ENCODE measurements around the gene TLN1. TPM values are rescaled to one million over a fixed set of nuclear protein-coding genes. Genes with fewer than 3 reads are reported as not detected.

TLN1 gene
- total and polyA plus RNA-seq, 2 of the 8 experiments (the other 6 are each of a cell fraction or from before 2014, with no cell fraction given) = 28.1 to 90.1 TPM

- H3K23ac ChIP-seq (ENCODE audit: insufficient read length) = no peak overlapping the region
- no peak overlapping the region for H3K56ac ChIP-seq (replicated peaks; ENCODE audit: insufficient read length, low read depth, low read length)
- H2BK20ac ChIP-seq (ENCODE audit: low read length) = no peak overlapping the region
- no peaks in the 10 kb centered on the region; a peak in 1 of 4 replicates for H3K79me2 ChIP-seq (ENCODE audit: control insufficient read depth in 1 of 2, insufficient read depth in 2 of 2, low read length in 2 of 2)
- H3K27ac ChIP-seq (ENCODE audit: low read depth, low read length) = no peak overlapping the region
- no peak overlapping the region for H3K14ac ChIP-seq (ENCODE audit: insufficient read length)
- H2BK120ac ChIP-seq (replicated peaks; ENCODE audit: low read depth, low read length) = no peak overlapping the region
- H3K4me3 ChIP-seq (ENCODE audit: extremely low read depth in 1 of 4, insufficient read depth in 2 of 4, low read depth in 3 of 4, low read length in 4 of 4) = no peak overlapping the region
- H4K20me1 ChIP-seq (replicated peaks in 1 of 2; ENCODE audit: control insufficient read depth in 1 of 2, insufficient read depth in 2 of 2, low read length in 2 of 2) = peaks cover 0 to 2% of the 10 kb centered on the region in 2 experiments
- peak overlapping the region; percentile 77; the same call in 1 of the 2 replicates for H2AK5ac ChIP-seq (ENCODE audit: low read depth, low read length)
- H3K4me1 ChIP-seq (replicated peaks in 1 of 4; ENCODE audit: control insufficient read depth in 3 of 4, insufficient read depth in 4 of 4, low read length in 3 of 4) = peaks cover 0 to 5% (median 1%) of the 10 kb centered on the region in 4 experiments; a peak in 5 of 7 replicates
- H3K4me2 ChIP-seq (ENCODE audit: insufficient read depth in 1 of 2, low read depth in 2 of 2, low read length in 2 of 2) = no peak overlapping the region
- no peak overlapping the region for H4K8ac ChIP-seq (ENCODE audit: extremely low read depth, insufficient read depth, low read length)
- no peak for DNase-seq (ENCODE audit: low read depth in 1 of 2, low spot score in 2 of 2)
- no peak for FAIRE-seq
- H4K5ac ChIP-seq (ENCODE audit: insufficient read length, low read depth, low read length) = no peak overlapping the region
- H3K4ac ChIP-seq (replicated peaks; ENCODE audit: insufficient read length, low read depth, low read length) = no peak overlapping the region
- 95% methylated on average over 5 of the region's 5 CpGs; no CpG with 5 or more reads in 1 of the 2 experiments for WGBS, 2 experiments (ENCODE audit: extremely low coverage in 1 of 2, insufficient coverage in 1 of 2, insufficient read length in 1 of 2, insufficient replicate concordance in 2 of 2, low coverage in 1 of 2, low lambda C conversion rate in 2 of 2, missing lambda C conversion rate in 1 of 2)
- no peak overlapping the region for H2BK5ac ChIP-seq (ENCODE audit: low read depth, low read length)
- no peaks in the 10 kb centered on the region for H3K27me3 ChIP-seq (replicated peaks in 1 of 4; ENCODE audit: control insufficient read depth in 3 of 4, extremely low read depth in 1 of 4, insufficient read depth in 3 of 4, low read length in 3 of 4)
- CTCF ChIA-PET (ENCODE audit: partially characterized antibody) = interaction anchor here (0.9 to 15.9 kb wide), 7 partner anchors 9 to 63 kb away, joined by 3 to 347 read pairs (median 90); partner anchors contain the start of genes CCDC107, CREB3, RMRP and SIT1
- H3K9me3 ChIP-seq (ENCODE audit: insufficient read depth in 2 of 2, low read depth in 1 of 2, low read length in 1 of 2) = no peaks in the 10 kb centered on the region
- H2BK12ac ChIP-seq (ENCODE audit: low read depth, low read length) = no peak overlapping the region
- H3K36me3 ChIP-seq (ENCODE audit: control insufficient read depth in 2 of 4, insufficient read depth in 4 of 4, low read length in 3 of 4) = peaks cover 5 to 19% (median 11%) of the 10 kb centered on the region in 4 experiments
- no peak overlapping the region for H3K9ac ChIP-seq (replicated peaks in 1 of 4; ENCODE audit: extremely low read depth in 1 of 4, low read depth in 3 of 4, low read length in 3 of 4)
- no peak overlapping the region for H2AFZ ChIP-seq (ENCODE audit: low read length)
- H3K18ac ChIP-seq (ENCODE audit: extremely low read depth, low read length) = no peak overlapping the region
- peaks cover 2% of the 10 kb centered on the region; the same call in 1 of the 2 replicates for H3K79me1 ChIP-seq (ENCODE audit: low read depth, low read length)
- H4K91ac ChIP-seq (replicated peaks; ENCODE audit: insufficient read length, low read length) = no peak overlapping the region
- peak overlapping the region; percentile 25; the same call in 1 of the 2 replicates for H2BK15ac ChIP-seq (ENCODE audit: low read length)
- POLR2A ChIA-PET (ENCODE audit: partially characterized antibody) = interaction anchor here (0.8 to 6.6 kb wide), 5 partner anchors 9 to 94 kb away, joined by 3 to 65 read pairs (median 24); partner anchors contain the start of genes CA9 and TPM2
- peaks cover 4% of the 10 kb centered on the region; the same call in 1 of the 2 replicates for H3K23me2 ChIP-seq (ENCODE audit: low read depth, low read length)
- TF ChIP-seq EZH2 (IDR thresholded peaks at IDR 0.05; ENCODE audit: low read depth, low read length, severe bottlenecking) = no peak
- no peak for TF ChIP-seq CTBP2 (IDR thresholded peaks at IDR 0.05; ENCODE audit: borderline replicate concordance, insufficient read depth, insufficient read length, low read length)
- TF ChIP-seq CBX5 (IDR thresholded peaks at IDR 0.05; ENCODE audit: low read depth, low read length) = no peak
- TF ChIP-seq YY1 (IDR thresholded peaks at IDR 0.05; ENCODE audit: low read depth, low read length) = no peak
- no peak for TF ChIP-seq ATF3 (IDR thresholded peaks at IDR 0.05; ENCODE audit: insufficient read depth, low read depth, low read length)
- TF ChIP-seq TAF7 (optimal IDR thresholded peaks at IDR 0.05; ENCODE audit: borderline replicate concordance, low read depth, low read length) = no peak
- no peak for TF ChIP-seq BACH1 (IDR thresholded peaks at IDR 0.05; ENCODE audit: low read length)
- no peak for TF ChIP-seq TEAD4 (IDR thresholded peaks at IDR 0.05; ENCODE audit: low read depth, low read length)
- no peak for TF ChIP-seq SIX5 (IDR thresholded peaks at IDR 0.05; ENCODE audit: low read depth, low read length)
- TF ChIP-seq ZNF274 (IDR thresholded peaks at IDR 0.05; ENCODE audit: borderline replicate concordance, extremely low read depth, low read length) = no peak
Measured at GRCh38 chr9:35666549-35666948, 65.4 kb downstream of the TLN1 start.
